ENCODE results near the gene PPP6R3. TPM values are rescaled to one million over a fixed set of nuclear protein-coding genes. Genes with fewer than 3 reads are reported as not detected.

PPP6R3 gene
- total and polyA plus RNA-seq, 2 of the 8 experiments (the other 6 are each of a cell fraction or from before 2014, with no cell fraction given), result 44.6 to 150 TPM

DNA sequence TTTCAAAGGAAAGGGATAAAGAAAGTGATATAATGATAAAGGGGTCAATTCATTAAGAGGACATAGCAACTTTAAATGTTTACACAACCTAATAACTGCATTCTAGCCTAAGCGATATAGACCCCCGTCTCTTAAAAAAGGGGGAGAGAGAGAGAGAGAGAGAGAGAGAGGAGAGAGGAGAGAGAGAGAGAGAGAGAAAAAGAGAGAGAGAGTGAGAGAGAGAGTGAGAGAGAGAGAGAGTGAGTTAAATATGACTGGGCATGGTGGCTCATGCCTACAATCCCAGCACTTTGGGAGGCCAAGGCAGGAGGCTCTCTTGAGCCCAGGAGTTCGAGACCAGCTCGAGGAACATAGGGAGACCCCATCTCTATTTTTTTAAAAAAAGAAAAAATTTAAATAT lies 133.6 kb downstream of the PPP6R3 start:
- no peak overlapping the region for H4K91ac ChIP-seq (replicated peaks; ENCODE audit: insufficient read length, low read length)
- no peak overlapping the region for H3K4me3 ChIP-seq (ENCODE audit: extremely low read depth in 1 of 4, insufficient read depth in 2 of 4, low read depth in 3 of 4, low read length in 4 of 4)
- POLR2A ChIA-PET (ENCODE audit: partially characterized antibody), result interaction anchor here (0.7 to 1.7 kb wide), 2 partner anchors 10 to 11 kb away, joined by 3 to 4 read pairs; no protein-coding TSS in a partner anchor
- no peaks in the 10 kb centered on the region for H3K4me1 ChIP-seq (replicated peaks in 1 of 4; ENCODE audit: control insufficient read depth in 3 of 4, insufficient read depth in 4 of 4, low read length in 3 of 4)
- no peak overlapping the region for H2BK12ac ChIP-seq (ENCODE audit: low read depth, low read length)
- H2BK120ac ChIP-seq (replicated peaks; ENCODE audit: low read depth, low read length), result no peak overlapping the region
- no peaks in the 10 kb centered on the region; the same call in 1 of the 2 replicates for H3K79me1 ChIP-seq (ENCODE audit: low read depth, low read length)
- no peak overlapping the region for H3K23ac ChIP-seq (ENCODE audit: insufficient read length)
- no peak overlapping the region for H3K4me2 ChIP-seq (ENCODE audit: insufficient read depth in 1 of 2, low read depth in 2 of 2, low read length in 2 of 2)
- H3K4ac ChIP-seq (replicated peaks; ENCODE audit: insufficient read length, low read depth, low read length), result no peak overlapping the region
- H3K14ac ChIP-seq (ENCODE audit: insufficient read length), result no peak overlapping the region
- no peak overlapping the region for H3K9ac ChIP-seq (replicated peaks in 1 of 4; ENCODE audit: extremely low read depth in 1 of 4, low read depth in 3 of 4, low read length in 3 of 4)
- no peak overlapping the region for H2BK15ac ChIP-seq (ENCODE audit: low read length)
- FAIRE-seq (no peak), DNase-seq (ENCODE audit: low read depth in 1 of 2, low spot score in 2 of 2) (no peak)
- WGBS, 2 experiments (ENCODE audit: extremely low coverage in 1 of 2, insufficient coverage in 1 of 2, insufficient read length in 1 of 2, insufficient replicate concordance in 2 of 2, low coverage in 1 of 2, low lambda C conversion rate in 2 of 2, missing lambda C conversion rate in 1 of 2), result 93% methylated on average over 4 of the region's 4 CpGs; no CpG with 5 or more reads in 1 of the 2 experiments
- no peak overlapping the region for H3K27ac ChIP-seq (ENCODE audit: low read depth, low read length)
- H2AFZ ChIP-seq (ENCODE audit: low read length), result no peak overlapping the region
- CTCF ChIA-PET (ENCODE audit: partially characterized antibody), result interaction anchor here (0.8 to 1.2 kb wide), 2 partner anchors 11 to 97 kb away, joined by 3 to 4 read pairs; no protein-coding TSS in a partner anchor
- no peak overlapping the region for H3K56ac ChIP-seq (replicated peaks; ENCODE audit: insufficient read length, low read depth, low read length)
- H3K23me2 ChIP-seq (ENCODE audit: low read depth, low read length), result no peaks in the 10 kb centered on the region
- no peaks in the 10 kb centered on the region; a peak in 1 of 4 replicates for H3K79me2 ChIP-seq (ENCODE audit: control insufficient read depth in 1 of 2, insufficient read depth in 2 of 2, low read length in 2 of 2)
- H2AK5ac ChIP-seq (ENCODE audit: low read depth, low read length), result no peak overlapping the region
- H2BK5ac ChIP-seq (ENCODE audit: low read depth, low read length), result no peak overlapping the region
- H4K5ac ChIP-seq (ENCODE audit: insufficient read length, low read depth, low read length), result no peak overlapping the region
- H3K27me3 ChIP-seq (replicated peaks in 1 of 4; ENCODE audit: control insufficient read depth in 3 of 4, extremely low read depth in 1 of 4, insufficient read depth in 3 of 4, low read length in 3 of 4), result no peaks in the 10 kb centered on the region; a peak in 1 of 7 replicates
- no peaks in the 10 kb centered on the region for H3K9me3 ChIP-seq (ENCODE audit: insufficient read depth in 2 of 2, low read depth in 1 of 2, low read length in 1 of 2)
- no peak for TF ChIP-seq SRF (IDR thresholded peaks at IDR 0.05; ENCODE audit: low read depth, low read length)
- no peak for TF ChIP-seq MAFK (IDR thresholded peaks at IDR 0.05; ENCODE audit: low read depth, low read length)
- no peak for TF ChIP-seq KDM4A (IDR thresholded peaks at IDR 0.05; ENCODE audit: low read depth, low read length, severe bottlenecking)
- TF ChIP-seq JUND (IDR thresholded peaks at IDR 0.05; ENCODE audit: low read length), result no peak
- no peak for TF ChIP-seq POLR2A (IDR thresholded peaks at IDR 0.05; ENCODE audit: control extremely low read depth in 1 of 2, low read depth in 2 of 2, low read length in 2 of 2)
- TF ChIP-seq BCL11A (IDR thresholded peaks at IDR 0.05; ENCODE audit: low read depth in 2 of 2, low read length in 2 of 2), result no peak
- H4K20me1 ChIP-seq (replicated peaks in 1 of 2; ENCODE audit: control insufficient read depth in 1 of 2, insufficient read depth in 2 of 2, low read length in 2 of 2), result peaks cover 4 to 10% of the 10 kb centered on the region in 2 experiments
- H3K18ac ChIP-seq (ENCODE audit: extremely low read depth, low read length), result no peak overlapping the region
- peaks cover 23 to 74% (median 63%) of the 10 kb centered on the region in 4 experiments for H3K36me3 ChIP-seq (ENCODE audit: control insufficient read depth in 2 of 4, insufficient read depth in 4 of 4, low read length in 3 of 4)
- H4K8ac ChIP-seq (ENCODE audit: extremely low read depth, insufficient read depth, low read length), result no peak overlapping the region
- no peak overlapping the region for H2BK20ac ChIP-seq (ENCODE audit: low read length)
